Measurements from ENCODE around the gene POU4F1.

POU4F1 gene

GRCh38 chr13:78596736-78597601 is 6.4 kb downstream of the POU4F1 start:
- WGBS = 3% methylated on average over 50 of the region's 50 CpGs
- Histone ChIP-seq H3K4me3 (ENCODE audit: low read length) (peak overlapping the region; percentile 51), H3K4me1 (ENCODE audit: insufficient read depth, low read length) (peaks cover 29% of the 10 kb centered on the region), H3K27ac (ENCODE audit: low read depth, low read length) (no peak overlapping the region), H3K9me3 (ENCODE audit: insufficient read depth, low read depth, low read length) (no peaks in the 10 kb centered on the region), H3K27me3 (ENCODE audit: insufficient read depth, low read length) (peaks cover 99% of the 10 kb centered on the region), H3K36me3 (ENCODE audit: insufficient read depth, low read length) (no peaks in the 10 kb centered on the region), H3K9ac (ENCODE audit: low read depth, low read length) (no peak overlapping the region)

GRCh38 chr13:78596399-78596735 is 7.0 kb downstream of the POU4F1 start:
- no peak overlapping the region for H3K27ac ChIP-seq (ENCODE audit: low read depth, low read length)
- WGBS = under 1% methylated on average over 22 of the region's 22 CpGs
- no peak overlapping the region for H3K9ac ChIP-seq (ENCODE audit: low read depth, low read length)
- H3K4me3 ChIP-seq (ENCODE audit: low read length) = peak overlapping the region; percentile 51
- H3K36me3 ChIP-seq (ENCODE audit: insufficient read depth, low read length) = no peaks in the 10 kb centered on the region
- peaks cover 100% of the 10 kb centered on the region for H3K27me3 ChIP-seq (ENCODE audit: insufficient read depth, low read length)
- peaks cover 29% of the 10 kb centered on the region for H3K4me1 ChIP-seq (ENCODE audit: insufficient read depth, low read length)
- no peaks in the 10 kb centered on the region for H3K9me3 ChIP-seq (ENCODE audit: insufficient read depth, low read depth, low read length)

- peak overlapping the region; percentile 51 for H3K4me3 ChIP-seq (ENCODE audit: low read length)
- H3K27ac ChIP-seq (ENCODE audit: low read depth, low read length) = no peak overlapping the region
- H3K9me3 ChIP-seq (ENCODE audit: insufficient read depth, low read depth, low read length) = no peaks in the 10 kb centered on the region
- H3K36me3 ChIP-seq (ENCODE audit: insufficient read depth, low read length) = no peaks in the 10 kb centered on the region
- under 1% methylated on average over 64 of the region's 65 CpGs for WGBS
- peaks cover 100% of the 10 kb centered on the region for H3K27me3 ChIP-seq (ENCODE audit: insufficient read depth, low read length)
- peaks cover 29% of the 10 kb centered on the region for H3K4me1 ChIP-seq (ENCODE audit: insufficient read depth, low read length)
- no peak overlapping the region for H3K9ac ChIP-seq (ENCODE audit: low read depth, low read length)
Observed at GRCh38 chr13:78595495-78596398, 7.6 kb downstream of the POU4F1 start.

GRCh38 chr13:78594456-78594975 is 8.8 kb downstream of the POU4F1 start:
- H3K4me3 ChIP-seq (ENCODE audit: low read length) = peak overlapping the region; percentile 45
- H3K27me3 ChIP-seq (ENCODE audit: insufficient read depth, low read length) = peaks cover 100% of the 10 kb centered on the region
- no peak overlapping the region for H3K9ac ChIP-seq (ENCODE audit: low read depth, low read length)
- no peak overlapping the region for H3K27ac ChIP-seq (ENCODE audit: low read depth, low read length)
- H3K4me1 ChIP-seq (ENCODE audit: insufficient read depth, low read length) = peaks cover 29% of the 10 kb centered on the region
- H3K9me3 ChIP-seq (ENCODE audit: insufficient read depth, low read depth, low read length) = no peaks in the 10 kb centered on the region
- no peaks in the 10 kb centered on the region for H3K36me3 ChIP-seq (ENCODE audit: insufficient read depth, low read length)
- 2% methylated on average over 8 of the region's 8 CpGs for WGBS

GRCh38 chr13:78593652-78594455 is 9.5 kb downstream of the POU4F1 start:
- WGBS = under 1% methylated on average over 29 of the region's 29 CpGs
- Histone ChIP-seq H3K36me3 (ENCODE audit: insufficient read depth, low read length) (no peaks in the 10 kb centered on the region), H3K27ac (ENCODE audit: low read depth, low read length) (no peak overlapping the region), H3K4me1 (ENCODE audit: insufficient read depth, low read length) (peaks cover 29% of the 10 kb centered on the region), H3K4me3 (ENCODE audit: low read length) (peak overlapping the region; percentile 45), H3K27me3 (ENCODE audit: insufficient read depth, low read length) (peaks cover 100% of the 10 kb centered on the region), H3K9me3 (ENCODE audit: insufficient read depth, low read depth, low read length) (no peaks in the 10 kb centered on the region), H3K9ac (ENCODE audit: low read depth, low read length) (no peak overlapping the region)

- 27% methylated on average over 6 of the region's 13 CpGs for WGBS
- peaks cover 29% of the 10 kb centered on the region for H3K4me1 ChIP-seq (ENCODE audit: insufficient read depth, low read length)
- H3K27me3 ChIP-seq (ENCODE audit: insufficient read depth, low read length) = peaks cover 100% of the 10 kb centered on the region
Observed at GRCh38 chr13:78593129-78593528, 10.2 kb downstream of the POU4F1 start.

GRCh38 chr13:78592584-78592983 is 10.8 kb downstream of the POU4F1 start:
- Histone ChIP-seq H3K9ac (ENCODE audit: low read depth, low read length) (no peak overlapping the region), H3K27ac (ENCODE audit: low read depth, low read length) (no peak overlapping the region), H3K4me1 (ENCODE audit: insufficient read depth, low read length) (peaks cover 28% of the 10 kb centered on the region), H3K9me3 (ENCODE audit: insufficient read depth, low read depth, low read length) (no peaks in the 10 kb centered on the region), H3K27me3 (ENCODE audit: insufficient read depth, low read length) (peaks cover 100% of the 10 kb centered on the region), H3K36me3 (ENCODE audit: insufficient read depth, low read length) (no peaks in the 10 kb centered on the region), H3K4me3 (ENCODE audit: low read length) (no peak overlapping the region)
- WGBS = 21% methylated on average over 4 of the region's 6 CpGs

More at GRCh38 chr13:78593129-78593528, 10.2 kb downstream of the POU4F1 start:
- Histone ChIP-seq H3K9ac (ENCODE audit: low read depth, low read length) (no peak overlapping the region), H3K36me3 (ENCODE audit: insufficient read depth, low read length) (no peaks in the 10 kb centered on the region), H3K4me3 (ENCODE audit: low read length) (no peak overlapping the region), H3K27ac (ENCODE audit: low read depth, low read length) (no peak overlapping the region), H3K9me3 (ENCODE audit: insufficient read depth, low read depth, low read length) (no peaks in the 10 kb centered on the region)

GRCh38 chr13:78589206-78589605 is 14.1 kb downstream of the POU4F1 start:
- H3K27ac ChIP-seq (ENCODE audit: low read depth, low read length) = no peak overlapping the region
- H3K4me1 ChIP-seq (ENCODE audit: insufficient read depth, low read length) = peaks cover 8% of the 10 kb centered on the region
- 2% methylated on average over 7 of the region's 7 CpGs for WGBS
- H3K27me3 ChIP-seq (ENCODE audit: insufficient read depth, low read length) = peaks cover 97% of the 10 kb centered on the region
- H3K4me3 ChIP-seq (ENCODE audit: low read length) = no peak overlapping the region
- no peak overlapping the region for H3K9ac ChIP-seq (ENCODE audit: low read depth, low read length)
- H3K36me3 ChIP-seq (ENCODE audit: insufficient read depth, low read length) = no peaks in the 10 kb centered on the region
- H3K9me3 ChIP-seq (ENCODE audit: insufficient read depth, low read depth, low read length) = no peaks in the 10 kb centered on the region

GRCh38 chr13:78587395-78587794 is 16.0 kb downstream of the POU4F1 start:
- Histone ChIP-seq H3K4me3 (ENCODE audit: low read length) (peak overlapping the region; percentile 30; the same call in 1 of the 2 replicates), H3K9me3 (ENCODE audit: insufficient read depth, low read depth, low read length) (no peaks in the 10 kb centered on the region), H3K27me3 (ENCODE audit: insufficient read depth, low read length) (peaks cover 81% of the 10 kb centered on the region), H3K36me3 (ENCODE audit: insufficient read depth, low read length) (no peaks in the 10 kb centered on the region), H3K4me1 (ENCODE audit: insufficient read depth, low read length) (no peaks in the 10 kb centered on the region), H3K27ac (ENCODE audit: low read depth, low read length) (no peak overlapping the region), H3K9ac (ENCODE audit: low read depth, low read length) (no peak overlapping the region)
- WGBS = 25% methylated on average over 18 of the region's 18 CpGs

GRCh38 chr13:78586706-78587105 is 16.6 kb downstream of the POU4F1 start:
- Histone ChIP-seq H3K9ac (ENCODE audit: low read depth, low read length) (no peak overlapping the region), H3K27ac (ENCODE audit: low read depth, low read length) (no peak overlapping the region), H3K27me3 (ENCODE audit: insufficient read depth, low read length) (peaks cover 75% of the 10 kb centered on the region), H3K9me3 (ENCODE audit: insufficient read depth, low read depth, low read length) (no peaks in the 10 kb centered on the region), H3K36me3 (ENCODE audit: insufficient read depth, low read length) (no peaks in the 10 kb centered on the region), H3K4me3 (ENCODE audit: low read length) (peak overlapping the region; percentile 30; the same call in 1 of the 2 replicates), H3K4me1 (ENCODE audit: insufficient read depth, low read length) (no peaks in the 10 kb centered on the region)
- WGBS = 2% methylated on average over 19 of the region's 21 CpGs

Data from HUES64 (cell line).